Uterus (tissue), 4 donors: Measurements from ENCODE around the gene MGAT4B. TPM values are rescaled to one million over a fixed set of nuclear protein-coding genes. Genes with fewer than 3 reads are reported as not detected.

Experiments used
- DNase-seq, 2 donors: peaks; one replicate each; pipeline ENCODE4 v3.0.0-alpha.2; 2019 to 2020
- H3K27ac ChIP-seq, 2 donors: fragments of 200-600 bp; sonication (generic); 1 replicate in 1 of 2; 2 replicates in 1 of 2; pipeline ENCODE4 v1.5.1; 2016 to 2018
- H3K27me3 ChIP-seq, 2 donors: fragments of 200-600 bp; sonication (generic); one replicate each; pipeline ENCODE4 v1.5.1; 2018 to 2019; ENCODE audit warnings: control low read depth in 1 of 2
- H3K36me3 ChIP-seq, 2 donors: fragments of 200-600 bp; sonication (generic); one replicate each; pipeline ENCODE4 v1.5.1; 2019; ENCODE audit warnings: control low read depth in 1 of 2
- H3K4me1 ChIP-seq, 2 donors: fragments of 200-600 bp; sonication (generic); one replicate each; pipeline ENCODE4 v1.5.1; 2018 to 2019; ENCODE audit warnings: control low read depth in 1 of 2
- H3K4me3 ChIP-seq, 2 donors: fragments of 200-600 bp; sonication (generic); 1 replicate in 1 of 2; 2 replicates in 1 of 2; pipeline ENCODE4 v1.5.1; 2018 to 2019; ENCODE audit warnings: mild to moderate bottlenecking in 1 of 2
- H3K9me3 ChIP-seq, 2 donors: fragments of 200-600 bp; sonication (generic); one replicate each; pipeline ENCODE4 v1.5.1; 2019; ENCODE audit warnings: control low read depth in 1 of 2
- CTCF ChIP-seq, 4 experiments: fragments of 200-600 bp in 2 of 4; fragments of 450-650 bp in 2 of 4; sonication (generic) in 2 of 4; IDR thresholded peaks; one replicate each; pipeline ENCODE4 v1.5.1; 2016 to 2019; ENCODE audit warnings: antibody characterized with exemption in 4 of 4, mild to moderate bottlenecking in 2 of 4, moderate library complexity in 1 of 4
- POLR2A ChIP-seq, 2 donors: fragments of 450-650 bp; IDR thresholded peaks; one replicate each; pipeline ENCODE4 v1.6.1; 2016; ENCODE audit warnings: antibody characterized with exemption in 2 of 2, mild to moderate bottlenecking in 1 of 2, moderate library complexity in 1 of 2
- intact Hi-C: fragments of 100-400 bp; cut with DNase I; formaldehyde crosslinking; loops from one replicate; pipeline ENCODE4 v1.15.1; 2023; ENCODE audit warnings: low total_unique reads
- total RNA-seq, 4 donors: library from RNA; depleted of rRNA in 3 of 4; stranded (reverse); fragments of >200 nt in 3 of 4; gene quantifications; one replicate each; pipeline versions ENCODE4 v1.1.0 to v1.2.4, GENCODE V29; 2014 to 2023
- donor health status: DM: yes; HTN: yes; CAD: no.

Gene MGAT4B
- total RNA-seq, 4 donors from 2014 or later: 31.8 to 87.4 (median 66.4) TPM

- TF ChIP-seq POLR2A (IDR thresholded peaks at IDR 0.05) (no peak), CTCF (IDR thresholded peaks at IDR 0.05) (no peak)
- no peaks in the 10 kb centered on the region for H3K36me3 ChIP-seq
- no peak overlapping the region for H3K27ac ChIP-seq
- H3K4me3 ChIP-seq: no peak overlapping the region
- no peaks in the 10 kb centered on the region for H3K9me3 ChIP-seq
- H3K27me3 ChIP-seq: no peaks in the 10 kb centered on the region
- DNase-seq: no peak
- H3K4me1 ChIP-seq: no peaks in the 10 kb centered on the region
- intact Hi-C loops: no loop called here
These were observed 9.0 kb upstream of the MGAT4B start for GRCh38 chr5:179815491-179816249.

- Histone ChIP-seq H3K4me3 (no peak overlapping the region), H3K36me3 (no peaks in the 10 kb centered on the region), H3K27ac (no peak overlapping the region), H3K9me3 (no peaks in the 10 kb centered on the region), H3K27me3 (no peaks in the 10 kb centered on the region), H3K4me1 (no peaks in the 10 kb centered on the region)
- intact Hi-C loops: no loop called here
- no peak for DNase-seq
- no peak for TF ChIP-seq CTCF (IDR thresholded peaks at IDR 0.05)
- no peak for TF ChIP-seq POLR2A (IDR thresholded peaks at IDR 0.05)
These were observed 7.4 kb upstream of the MGAT4B start for GRCh38 chr5:179814090-179814489.

- TF ChIP-seq POLR2A (IDR thresholded peaks at IDR 0.05): no peak
- TF ChIP-seq CTCF (IDR thresholded peaks at IDR 0.05): no peak
- Histone ChIP-seq H3K4me1 (no peaks in the 10 kb centered on the region), H3K27ac (no peak overlapping the region), H3K9me3 (no peaks in the 10 kb centered on the region), H3K4me3 (no peak overlapping the region), H3K27me3 (no peaks in the 10 kb centered on the region), H3K36me3 (no peaks in the 10 kb centered on the region)
- intact Hi-C loops: no loop called here
- no peak for DNase-seq
These were observed 6.4 kb upstream of the MGAT4B start for GRCh38 chr5:179812997-179813607.

- no peaks in the 10 kb centered on the region for H3K36me3 ChIP-seq
- H3K9me3 ChIP-seq: no peaks in the 10 kb centered on the region
- H3K27me3 ChIP-seq: no peaks in the 10 kb centered on the region
- no peaks in the 10 kb centered on the region for H3K4me1 ChIP-seq
- intact Hi-C loops: no loop called here
- H3K4me3 ChIP-seq: no peak overlapping the region
- no peak for DNase-seq
- H3K27ac ChIP-seq: no peak overlapping the region
- TF ChIP-seq POLR2A (IDR thresholded peaks at IDR 0.05) (no peak), CTCF (IDR thresholded peaks at IDR 0.05) (no peak)
These were observed 5.6 kb upstream of the MGAT4B start for GRCh38 chr5:179812135-179812825.
